ENCODE measurements around the gene PDE2A. TPM values are rescaled to one million over a fixed set of nuclear protein-coding genes. Genes with fewer than 3 reads are reported as not detected.
A peak's percentile ranks its signal among the peaks of the same experiment; 100 is the strongest.

PDE2A gene
- total and polyA plus RNA-seq, 7 donors, result 6.0 to 20.1 (median 8.8) TPM

- ATAC-seq, result peak in 3 of 4 donors; percentile 50 to 66 (median 55)
- no peaks in the 10 kb centered on the region for H3K4me1 ChIP-seq
- intact Hi-C loops (cut with DNase I), result loop anchor here (1.0 to 2.0 kb wide), 2 partner anchors 43 to 44 kb away; no protein-coding TSS in a partner anchor
- H3K36me3 ChIP-seq (ENCODE audit: insufficient read depth in 1 of 2, low read depth in 1 of 2), result no peaks in the 10 kb centered on the region
- DNase-seq, result no peak
- no peaks in the 10 kb centered on the region for H3K27me3 ChIP-seq (ENCODE audit: insufficient read depth in 3 of 3, low read length in 2 of 3)
- 81 to 83% (median 83%) methylated on average over 11 of the region's 11 CpGs for WGBS, 3 donors
- H3K27ac ChIP-seq, result no peak overlapping the region
- H3K4me3 ChIP-seq, result no peak overlapping the region
- TF ChIP-seq CTCF (IDR thresholded peaks at IDR 0.05), result no peak
- no peaks in the 10 kb centered on the region for H3K9me3 ChIP-seq
Measured at GRCh38 chr11:72599325-72600117, 74.7 kb downstream of the PDE2A start.

- TF ChIP-seq CTCF (IDR thresholded peaks at IDR 0.05), result peak; percentile 69
- intact Hi-C loops (cut with DNase I), result loop anchor here (1.0 to 2.0 kb wide), 2 partner anchors 44 kb away; no protein-coding TSS in a partner anchor
- no peak overlapping the region for H3K27ac ChIP-seq
- H3K4me1 ChIP-seq, result no peaks in the 10 kb centered on the region
- ATAC-seq (peak; percentile 85 to 92 (median 88)), DNase-seq (peak; percentile 51 to 70)
- H3K36me3 ChIP-seq (ENCODE audit: insufficient read depth in 1 of 2, low read depth in 1 of 2), result no peaks in the 10 kb centered on the region
- H3K9me3 ChIP-seq, result no peaks in the 10 kb centered on the region
- H3K27me3 ChIP-seq (ENCODE audit: insufficient read depth in 3 of 3, low read length in 2 of 3), result no peaks in the 10 kb centered on the region
- no peak overlapping the region for H3K4me3 ChIP-seq
- WGBS, 3 donors, result 34 to 51% (median 34%) methylated on average over 11 of the region's 11 CpGs
Measured at GRCh38 chr11:72598906-72599305, 75.3 kb downstream of the PDE2A start.

GRCh38 chr11:72598466-72598865 lies 75.8 kb downstream of the PDE2A start:
- intact Hi-C loops (cut with DNase I), result loop anchor here in 1 of 2 donors (2.0 kb wide), 1 partner anchor 44 kb away; no protein-coding TSS in a partner anchor
- no peak for DNase-seq
- H3K27me3 ChIP-seq (ENCODE audit: insufficient read depth in 3 of 3, low read length in 2 of 3), result no peaks in the 10 kb centered on the region
- no peak overlapping the region for H3K27ac ChIP-seq
- peak in 1 of 4 donors; percentile 17 for ATAC-seq
- no peak overlapping the region for H3K4me3 ChIP-seq
- WGBS, 3 donors, result 63 to 70% (median 67%) methylated on average over 6 of the region's 6 CpGs
- no peaks in the 10 kb centered on the region for H3K4me1 ChIP-seq
- TF ChIP-seq CTCF (IDR thresholded peaks at IDR 0.05), result no peak
- no peaks in the 10 kb centered on the region for H3K36me3 ChIP-seq (ENCODE audit: insufficient read depth in 1 of 2, low read depth in 1 of 2)
- H3K9me3 ChIP-seq, result no peaks in the 10 kb centered on the region

- Histone ChIP-seq H3K36me3 (ENCODE audit: insufficient read depth in 1 of 2, low read depth in 1 of 2) (no peaks in the 10 kb centered on the region), H3K27ac (no peak overlapping the region), H3K9me3 (no peaks in the 10 kb centered on the region), H3K27me3 (ENCODE audit: insufficient read depth in 3 of 3, low read length in 2 of 3) (no peaks in the 10 kb centered on the region), H3K4me3 (no peak overlapping the region), H3K4me1 (no peaks in the 10 kb centered on the region)
- no peak for TF ChIP-seq CTCF (IDR thresholded peaks at IDR 0.05)
- DNase-seq (no peak), ATAC-seq (no peak)
- 68 to 73% (median 68%) methylated on average over 3 of the region's 3 CpGs for whole genome bisulfite sequencing, 3 donors
- intact Hi-C loops (cut with DNase I), result loop anchor here in 1 of 2 donors (2.0 kb wide), 1 partner anchor 45 kb away; no protein-coding TSS in a partner anchor
Measured at GRCh38 chr11:72597721-72598120, 76.5 kb downstream of the PDE2A start.

Measured in psoas muscle (tissue), 8 donors.